ENCODE results near the gene MTOR. TPM values are rescaled to one million over a fixed set of nuclear protein-coding genes. Genes with fewer than 3 reads are reported as not detected.
A peak's percentile ranks its signal among the peaks of the same experiment; 100 is the strongest.

Gene MTOR
- total and polyA plus RNA-seq, 5 experiments from 2014 or later: 3.5 to 45.9 (median 7.2) TPM

GRCh38 chr1:11058595-11059154 is 203.7 kb downstream of the MTOR start:
- H3K9me3 Mint-ChIP-seq: no peaks in the 10 kb centered on the region
- no peaks in the 10 kb centered on the region for H3K27me3 Mint-ChIP-seq
- H3K4me1 Mint-ChIP-seq: peaks cover 17 to 41% (median 33%) of the 10 kb centered on the region in 4 donors
- no peak for ATAC-seq
- H3K36me3 Mint-ChIP-seq: peaks cover 0 to 32% (median 0%) of the 10 kb centered on the region in 3 donors
- no peak for DNase-seq
- peak overlapping the region; percentile 85 to 95 (median 93) for H3K4me3 Mint-ChIP-seq
- peak overlapping the region in 9 of 10 donors; percentile 74 to 94 (median 89) for H3K27ac Mint-ChIP-seq
- POLR2A ChIA-PET: interaction anchor here (0.6 kb wide), 1 partner anchor 605 kb away, joined by 3 read pairs; the partner anchor contains the start of gene FBXO6

- H3K27me3 Mint-ChIP-seq: no peaks in the 10 kb centered on the region
- ATAC-seq: no peak
- peaks cover 0 to 30% (median 0%) of the 10 kb centered on the region in 3 donors for H3K36me3 Mint-ChIP-seq
- peaks cover 14 to 37% (median 28%) of the 10 kb centered on the region in 4 donors for H3K4me1 Mint-ChIP-seq
- DNase-seq: no peak
- no peaks in the 10 kb centered on the region for H3K9me3 Mint-ChIP-seq
- H3K27ac Mint-ChIP-seq: peak overlapping the region in 6 of 10 donors; percentile 20 to 80 (median 46)
- H3K4me3 Mint-ChIP-seq: peak overlapping the region in 9 of 10 donors; percentile 42 to 94 (median 60)
- POLR2A ChIA-PET: interaction anchor here (0.6 to 0.8 kb wide), 2 partner anchors 606 to 850 kb away, joined by 3 read pairs; partner anchors contain the start of gene FBXO6
These were observed 204.3 kb downstream of the MTOR start for GRCh38 chr1:11058026-11058425.

GRCh38 chr1:11057477-11057876 is 204.9 kb downstream of the MTOR start:
- ATAC-seq (no peak), DNase-seq (no peak)
- POLR2A ChIA-PET: interaction anchor here (0.6 to 0.8 kb wide), 3 partner anchors 851 to 1644 kb away, joined by 3 to 6 read pairs (median 3); no protein-coding TSS in a partner anchor
- Mint-ChIP-seq H3K4me1 (peaks cover 16 to 35% (median 25%) of the 10 kb centered on the region in 4 donors), H3K27ac (peak overlapping the region in 4 of 10 donors; percentile 37 to 62 (median 54)), H3K4me3 (peak overlapping the region in 6 of 10 donors; percentile 13 to 74 (median 48)), H3K9me3 (no peaks in the 10 kb centered on the region), H3K36me3 (peaks cover 0 to 30% (median 0%) of the 10 kb centered on the region in 3 donors), H3K27me3 (no peaks in the 10 kb centered on the region)

Other genes starting within 250 kb of the MTOR start
- 100 to 1,000 TPM; 193 to 211 TPM for gene TARDBP, start 249.9 kb downstream of the MTOR start, total RNA-seq
- gene TARDBP, start 249.9 kb downstream of the MTOR start, polyA plus RNA-seq: 10 to 100 TPM; 46.6 to 65.2 (median 54.2) TPM
- gene MASP2, start 215.3 kb downstream of the MTOR start, total RNA-seq: under 1 TPM; 0.27 to 0.34 TPM
- gene MASP2, start 215.3 kb downstream of the MTOR start, polyA plus RNA-seq: not detected
- 10 to 100 TPM; 55.0 to 55.6 TPM for gene SRM, start 202.5 kb downstream of the MTOR start, total RNA-seq
- 100 to 1,000 TPM in 1 of 3 donors, 10 to 100 TPM in 2; 95.2 to 204 (median 97.9) TPM for gene SRM, start 202.5 kb downstream of the MTOR start, polyA plus RNA-seq
- gene EXOSC10, start 162.7 kb downstream of the MTOR start, total RNA-seq: 10 to 100 TPM; 93.2 to 93.3 TPM
- gene EXOSC10, start 162.7 kb downstream of the MTOR start, polyA plus RNA-seq: 10 to 100 TPM; 31.7 to 45.5 (median 35.6) TPM
- gene ANGPTL7, start 73.2 kb downstream of the MTOR start, total RNA-seq: not detected
- gene ANGPTL7, start 73.2 kb downstream of the MTOR start, polyA plus RNA-seq: not detected
- 10 to 100 TPM; 32.9 to 34.3 TPM for gene UBIAD1, start 10.6 kb upstream of the MTOR start, total RNA-seq
- 10 to 100 TPM; 29.2 to 50.3 (median 45.2) TPM for gene UBIAD1, start 10.6 kb upstream of the MTOR start, polyA plus RNA-seq
- gene DISP3, start 216.6 kb upstream of the MTOR start, total RNA-seq: under 1 TPM; 0.69 to 0.96 TPM
- under 1 TPM in 2 of 3 donors, not detected in 1; 0.09 to 0.21 TPM for gene DISP3, start 216.6 kb upstream of the MTOR start, polyA plus RNA-seq

All from naive thymus-derived CD8-positive, alpha-beta T cell (primary cell).